Measurements from ENCODE around the gene MACROD2.

Gene MACROD2

GRCh38 chr20:15544742-15545141, 1549.4 kb downstream of the MACROD2 start:
- no peak overlapping the region for H3K4me3 ChIP-seq (replicated peaks; ENCODE audit: low read depth, low read length)
- H3K36me3 ChIP-seq (ENCODE audit: control insufficient read depth, insufficient read depth, low read length) = no peaks in the 10 kb centered on the region
- DNase-seq (ENCODE audit: extremely low read depth, insufficient read length) = no peak
- H3K27me3 ChIP-seq (replicated peaks; ENCODE audit: control insufficient read depth, insufficient read depth, low read length) = no peaks in the 10 kb centered on the region
- TF ChIP-seq, protein P1, sequence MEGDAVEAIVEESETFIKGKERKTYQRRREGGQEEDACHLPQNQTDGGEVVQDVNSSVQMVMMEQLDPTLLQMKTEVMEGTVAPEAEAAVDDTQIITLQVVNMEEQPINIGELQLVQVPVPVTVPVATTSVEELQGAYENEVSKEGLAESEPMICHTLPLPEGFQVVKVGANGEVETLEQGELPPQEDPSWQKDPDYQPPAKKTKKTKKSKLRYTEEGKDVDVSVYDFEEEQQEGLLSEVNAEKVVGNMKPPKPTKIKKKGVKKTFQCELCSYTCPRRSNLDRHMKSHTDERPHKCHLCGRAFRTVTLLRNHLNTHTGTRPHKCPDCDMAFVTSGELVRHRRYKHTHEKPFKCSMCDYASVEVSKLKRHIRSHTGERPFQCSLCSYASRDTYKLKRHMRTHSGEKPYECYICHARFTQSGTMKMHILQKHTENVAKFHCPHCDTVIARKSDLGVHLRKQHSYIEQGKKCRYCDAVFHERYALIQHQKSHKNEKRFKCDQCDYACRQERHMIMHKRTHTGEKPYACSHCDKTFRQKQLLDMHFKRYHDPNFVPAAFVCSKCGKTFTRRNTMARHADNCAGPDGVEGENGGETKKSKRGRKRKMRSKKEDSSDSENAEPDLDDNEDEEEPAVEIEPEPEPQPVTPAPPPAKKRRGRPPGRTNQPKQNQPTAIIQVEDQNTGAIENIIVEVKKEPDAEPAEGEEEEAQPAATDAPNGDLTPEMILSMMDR (IDR thresholded peaks at IDR 0.05; ENCODE audit: insufficient read depth, low read length, poor library complexity, severe bottlenecking) = no peak

DNA sequence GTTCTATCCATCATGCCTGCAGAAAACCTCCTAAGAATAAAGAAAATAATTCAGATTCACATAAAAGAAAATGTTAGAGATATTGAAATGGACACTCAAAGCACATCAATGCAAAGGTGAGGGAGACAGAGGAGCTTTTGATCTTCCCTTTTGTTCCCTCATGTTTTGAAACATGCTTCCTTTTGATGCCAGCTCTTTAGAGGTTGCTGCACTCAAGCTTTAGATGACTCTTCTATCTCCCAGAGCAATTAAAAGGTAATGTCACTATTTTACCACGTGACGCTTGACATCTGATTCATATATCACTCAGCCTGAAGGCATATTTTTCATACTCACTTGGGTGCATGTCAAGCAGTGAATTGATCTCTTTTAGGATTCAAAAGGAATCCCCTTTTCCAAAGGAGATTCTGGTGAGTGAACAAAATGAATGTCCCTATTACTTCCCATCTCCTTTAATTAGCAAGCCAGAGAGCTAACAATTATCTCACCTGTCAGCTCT, 1551.3 kb downstream of the MACROD2 start:
- TF ChIP-seq, protein P1 (IDR thresholded peaks at IDR 0.05; ENCODE audit: insufficient read depth, low read length, poor library complexity, severe bottlenecking) = no peak

DNA sequence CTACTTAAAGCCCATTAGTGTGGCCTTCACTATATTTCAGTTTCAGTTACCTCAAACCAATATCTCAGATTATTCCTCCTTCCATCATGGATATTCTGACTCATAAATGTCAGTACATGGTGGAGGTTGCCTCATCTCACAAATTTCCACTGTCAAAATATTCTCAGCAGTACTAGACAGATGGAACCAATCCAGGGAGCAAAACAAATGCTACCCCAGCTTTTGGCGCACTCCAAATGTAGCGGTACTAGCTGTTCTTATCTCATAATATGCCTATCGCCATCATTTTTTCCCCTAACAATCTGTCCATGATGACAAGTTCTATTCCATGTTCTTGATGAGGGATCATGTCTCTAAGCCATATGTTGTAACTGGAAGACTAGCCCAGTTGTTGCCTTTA, 1551.8 kb downstream of the MACROD2 start:
- TF ChIP-seq, protein P1 (IDR thresholded peaks at IDR 0.05; ENCODE audit: insufficient read depth, low read length, poor library complexity, severe bottlenecking) = no peak
- H3K27me3 ChIP-seq (replicated peaks; ENCODE audit: control insufficient read depth, insufficient read depth, low read length) = no peaks in the 10 kb centered on the region
- no peaks in the 10 kb centered on the region for H3K36me3 ChIP-seq (ENCODE audit: control insufficient read depth, insufficient read depth, low read length)
- no peak for DNase-seq (ENCODE audit: extremely low read depth, insufficient read length)
- H3K4me3 ChIP-seq (replicated peaks; ENCODE audit: low read depth, low read length) = no peak overlapping the region

More for the DNA sequence above, 1551.3 kb downstream of the MACROD2 start:
- Histone ChIP-seq H3K4me3 (replicated peaks; ENCODE audit: low read depth, low read length) (no peak overlapping the region), H3K27me3 (replicated peaks; ENCODE audit: control insufficient read depth, insufficient read depth, low read length) (no peaks in the 10 kb centered on the region), H3K36me3 (ENCODE audit: control insufficient read depth, insufficient read depth, low read length) (no peaks in the 10 kb centered on the region)
- DNase-seq (ENCODE audit: extremely low read depth, insufficient read length) = no peak

DNA sequence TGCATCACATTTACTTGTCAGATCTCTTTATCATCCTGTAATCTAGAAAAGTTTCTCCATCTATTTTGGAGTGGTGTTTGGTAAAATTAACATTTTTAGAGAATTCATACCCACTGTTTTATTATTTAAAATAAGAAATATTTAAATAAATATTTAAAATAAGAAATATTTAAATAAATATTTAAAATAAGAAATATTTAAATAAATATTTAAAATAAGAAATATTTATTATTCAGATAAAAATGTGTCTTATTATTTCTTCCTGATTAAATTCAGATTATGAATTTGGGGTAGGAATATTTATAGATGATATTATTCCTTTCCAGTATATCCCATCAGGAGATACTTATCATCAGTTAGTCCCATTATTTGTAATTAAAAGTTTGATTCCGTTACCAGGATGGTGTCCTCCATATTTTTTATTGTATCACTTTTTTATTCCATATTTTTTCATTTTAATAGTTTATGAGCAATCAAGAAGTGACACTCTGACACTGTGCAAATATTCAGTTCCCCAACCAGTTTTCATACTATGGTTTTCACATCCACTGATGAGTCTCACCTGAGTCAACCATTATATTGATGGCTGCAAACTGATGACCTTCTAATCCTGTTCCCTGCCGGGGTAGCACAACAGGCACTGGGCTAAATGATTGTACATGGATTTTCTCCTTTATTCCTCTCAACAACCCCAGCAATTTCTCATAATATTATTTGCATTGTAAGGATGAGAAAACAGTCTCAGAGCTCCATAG, 1555.0 kb downstream of the MACROD2 start:
- TF ChIP-seq, protein P1 (IDR thresholded peaks at IDR 0.05; ENCODE audit: insufficient read depth, low read length, poor library complexity, severe bottlenecking) = no peak
- DNase-seq (ENCODE audit: extremely low read depth, insufficient read length) = no peak
- Histone ChIP-seq H3K4me3 (replicated peaks; ENCODE audit: low read depth, low read length) (no peak overlapping the region), H3K27me3 (replicated peaks; ENCODE audit: control insufficient read depth, insufficient read depth, low read length) (no peaks in the 10 kb centered on the region), H3K36me3 (ENCODE audit: control insufficient read depth, insufficient read depth, low read length) (no peaks in the 10 kb centered on the region)

DNA sequence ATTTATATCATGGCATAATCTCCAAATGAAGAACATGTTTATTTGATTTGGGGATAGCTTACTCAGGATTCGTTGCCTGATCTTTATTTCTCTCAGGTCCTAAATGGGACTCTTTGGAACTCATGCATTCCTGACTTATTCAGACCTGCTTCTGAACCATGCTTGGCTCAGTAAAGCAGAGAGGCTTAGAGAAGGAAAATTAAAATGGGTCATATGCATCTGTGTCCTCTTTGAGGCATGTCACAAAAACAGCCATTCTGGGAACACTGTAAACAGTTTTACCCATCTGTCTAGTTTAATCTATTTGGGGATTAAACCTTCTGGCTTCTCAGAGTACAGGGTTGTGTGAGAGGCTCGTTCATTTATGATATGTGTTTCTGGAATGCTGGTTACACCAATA, 1560.6 kb downstream of the MACROD2 start:
- TF ChIP-seq, protein P1 (IDR thresholded peaks at IDR 0.05; ENCODE audit: insufficient read depth, low read length, poor library complexity, severe bottlenecking) = no peak
- H3K4me3 ChIP-seq (replicated peaks; ENCODE audit: low read depth, low read length) = no peak overlapping the region
- no peak for DNase-seq (ENCODE audit: extremely low read depth, insufficient read length)

More for the DNA sequence above, 1560.6 kb downstream of the MACROD2 start:
- Histone ChIP-seq H3K27me3 (replicated peaks; ENCODE audit: control insufficient read depth, insufficient read depth, low read length) (no peaks in the 10 kb centered on the region), H3K36me3 (ENCODE audit: control insufficient read depth, insufficient read depth, low read length) (no peaks in the 10 kb centered on the region)

Data from GM06990 (cell line).